ENCODE measurements around the gene LRRC32.
"Not testable (repeated sequence)": the region's sequence is repeated elsewhere in the genome, so short reads cannot be mapped to it uniquely, and the experiment has no call there.

DNA sequence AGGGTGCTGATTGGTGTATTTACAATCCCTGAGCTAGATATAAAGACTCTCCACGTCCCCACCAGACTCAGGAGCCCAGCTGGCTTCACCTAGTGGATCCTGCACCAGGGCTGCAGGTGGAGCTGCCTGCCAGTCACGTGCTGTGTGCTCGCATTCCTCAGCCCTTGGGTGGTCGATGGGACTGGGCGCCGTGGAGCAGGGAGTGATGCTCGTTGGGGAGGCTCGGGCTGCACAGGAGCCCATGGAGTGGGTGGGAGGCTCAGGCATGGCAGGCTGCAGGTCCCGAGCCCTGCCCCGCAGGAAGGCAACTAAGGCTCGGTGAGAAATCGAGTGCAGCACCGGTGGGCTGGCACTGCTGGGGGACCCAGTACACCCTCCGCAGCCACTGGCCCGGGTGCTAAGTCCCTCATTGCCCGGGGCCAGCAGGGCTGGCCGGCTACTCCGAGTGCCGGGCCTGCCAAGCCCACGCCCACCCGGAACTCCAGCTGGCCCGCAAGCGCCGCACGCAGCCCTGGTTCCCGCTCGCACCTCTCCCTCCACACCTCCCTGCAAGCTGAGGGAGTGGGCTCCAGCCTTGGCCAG lies 61.6 kb downstream of the LRRC32 start:
- TF ChIP-seq, protein P1, sequence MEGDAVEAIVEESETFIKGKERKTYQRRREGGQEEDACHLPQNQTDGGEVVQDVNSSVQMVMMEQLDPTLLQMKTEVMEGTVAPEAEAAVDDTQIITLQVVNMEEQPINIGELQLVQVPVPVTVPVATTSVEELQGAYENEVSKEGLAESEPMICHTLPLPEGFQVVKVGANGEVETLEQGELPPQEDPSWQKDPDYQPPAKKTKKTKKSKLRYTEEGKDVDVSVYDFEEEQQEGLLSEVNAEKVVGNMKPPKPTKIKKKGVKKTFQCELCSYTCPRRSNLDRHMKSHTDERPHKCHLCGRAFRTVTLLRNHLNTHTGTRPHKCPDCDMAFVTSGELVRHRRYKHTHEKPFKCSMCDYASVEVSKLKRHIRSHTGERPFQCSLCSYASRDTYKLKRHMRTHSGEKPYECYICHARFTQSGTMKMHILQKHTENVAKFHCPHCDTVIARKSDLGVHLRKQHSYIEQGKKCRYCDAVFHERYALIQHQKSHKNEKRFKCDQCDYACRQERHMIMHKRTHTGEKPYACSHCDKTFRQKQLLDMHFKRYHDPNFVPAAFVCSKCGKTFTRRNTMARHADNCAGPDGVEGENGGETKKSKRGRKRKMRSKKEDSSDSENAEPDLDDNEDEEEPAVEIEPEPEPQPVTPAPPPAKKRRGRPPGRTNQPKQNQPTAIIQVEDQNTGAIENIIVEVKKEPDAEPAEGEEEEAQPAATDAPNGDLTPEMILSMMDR (IDR thresholded peaks at IDR 0.05) = not testable (repeated sequence)
- TF ChIP-seq POLR2A (IDR thresholded peaks at IDR 0.05) = not testable (repeated sequence)
